Inflammatory macrophage (primary cell): ENCODE results near the gene MTMR6.

ENCODE experiments used
- DNase-seq, 2 donors: peaks; one replicate each; pipeline ENCODE4 v3.0.0-alpha.2; 2020 to 2022
- total RNA-seq, 18 experiments: gene quantifications; one replicate each; lab custom pipeline; 2026; ENCODE audit warnings: mixed read lengths in 6 of 18, inconsistent platforms in 2 of 18; lab: John Stamatoyannopoulos, UW

MTMR6 gene
- total RNA-seq = 95.1 to 302 (median 166) reads per million in 18 experiments

DNA sequence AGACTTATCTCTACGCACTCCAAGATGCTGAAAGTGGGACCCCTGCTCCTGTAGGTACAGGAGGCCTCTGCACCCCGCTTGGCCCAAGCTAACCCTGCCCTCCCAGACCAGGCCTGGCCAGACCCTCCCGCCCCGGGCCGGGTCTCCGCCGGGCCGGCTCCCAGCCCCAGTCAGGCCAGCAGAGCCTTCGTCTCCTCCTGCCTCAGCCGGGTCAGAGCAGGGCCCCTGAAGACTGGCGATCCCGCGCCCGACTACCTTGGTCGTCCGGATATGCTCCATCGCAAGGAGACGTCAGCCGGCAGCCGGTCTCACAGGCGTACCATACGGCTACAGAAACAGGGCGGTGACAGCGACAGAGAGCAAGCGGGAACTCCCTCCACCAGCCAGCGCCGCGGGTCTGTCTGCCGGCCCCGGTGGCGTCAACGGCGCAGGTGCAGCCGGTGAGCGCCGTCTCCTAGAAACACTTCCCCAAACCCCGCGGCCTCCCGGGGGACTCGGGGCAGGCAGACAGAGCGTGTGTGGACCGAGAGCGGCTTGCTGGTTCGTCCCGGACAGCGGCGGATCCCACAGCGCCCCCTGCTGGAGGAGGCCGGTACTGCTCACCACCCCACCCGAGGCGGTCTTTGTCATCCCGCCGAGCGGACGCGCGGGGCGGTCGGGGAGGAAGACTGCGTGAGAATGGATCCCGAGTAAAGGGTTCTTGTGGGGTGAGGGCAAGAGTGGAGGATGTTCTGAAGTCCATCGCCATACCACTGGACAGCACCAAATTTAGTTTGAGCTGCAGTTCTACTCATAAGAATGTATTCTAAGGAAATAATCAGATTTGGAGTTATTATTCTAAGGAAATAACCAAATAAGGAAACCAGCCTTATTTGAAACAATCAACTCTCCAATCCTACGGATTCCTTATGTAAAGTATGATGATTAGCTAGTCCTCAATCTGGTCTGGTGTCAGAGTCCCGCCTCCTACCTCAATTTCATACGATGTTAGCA, at the start of gene MTMR6:
Gene MTMR6 (minus strand): TSS at position 520 of the 993 bp plus-strand sequence. CDS start 241 bp downstream, at position 279.
- DNase-seq = peak; percentile 92 to 93

DNA sequence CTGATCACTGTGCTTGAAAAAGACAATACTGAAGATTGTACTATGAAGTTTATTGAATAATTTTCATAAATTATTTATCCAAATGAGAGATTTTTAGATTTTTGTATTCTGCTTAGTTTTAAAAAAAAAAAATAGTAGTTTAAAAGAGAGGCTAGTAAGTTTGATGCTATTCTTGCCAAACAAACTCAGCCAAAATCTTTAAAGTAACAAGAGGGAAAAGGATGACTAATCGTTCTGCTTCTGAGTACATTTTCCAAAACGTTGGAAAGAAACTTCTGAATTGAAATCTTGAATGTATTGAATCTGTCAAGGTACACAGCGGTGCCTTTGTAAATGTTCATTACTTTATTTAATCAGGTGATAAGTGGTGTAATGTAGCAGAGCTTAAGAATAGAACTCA, 48.6 kb upstream of the MTMR6 start:
- no peak for DNase-seq

DNA sequence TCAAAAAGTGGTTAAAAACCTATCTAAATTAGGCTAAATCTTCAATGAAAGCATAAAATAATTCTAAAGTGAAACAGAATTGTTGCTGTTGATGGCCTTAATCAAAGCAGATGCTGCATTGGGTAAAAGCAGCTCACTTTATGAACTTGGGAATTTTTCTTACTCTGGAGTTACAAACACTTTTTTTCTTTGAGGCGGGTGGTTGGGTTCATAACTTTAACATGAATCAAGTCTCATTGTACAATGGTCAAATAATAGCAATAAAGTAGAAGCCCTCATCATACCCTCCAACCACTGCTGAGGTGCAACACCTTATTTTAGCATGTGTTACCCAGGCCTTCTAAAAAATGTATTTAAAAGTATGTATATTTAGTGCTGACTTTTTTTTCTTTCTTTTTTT, 43.3 kb upstream of the MTMR6 start:
- no peak for DNase-seq

DNA sequence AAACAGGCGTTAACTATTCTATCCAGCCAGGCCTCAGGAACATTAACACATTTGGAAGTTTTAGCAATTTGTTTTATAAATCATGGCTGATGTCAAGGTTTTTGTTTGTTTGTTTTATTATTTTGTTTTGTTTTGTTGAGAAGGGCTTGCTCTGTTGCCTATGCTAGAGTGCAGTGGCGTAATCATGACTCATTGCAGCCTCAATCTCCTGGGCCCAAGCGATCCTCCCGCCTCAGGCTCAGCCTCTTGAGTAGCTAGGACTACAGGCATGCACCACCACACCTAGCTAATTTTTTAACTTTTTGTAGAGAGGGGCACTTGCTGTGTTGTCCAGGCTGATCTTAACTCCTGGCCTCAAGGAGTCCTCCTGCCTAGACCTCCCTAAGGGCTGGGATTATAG, 42.4 kb upstream of the MTMR6 start:
- DNase-seq = peak in 1 of 2 donors; percentile 14

DNA sequence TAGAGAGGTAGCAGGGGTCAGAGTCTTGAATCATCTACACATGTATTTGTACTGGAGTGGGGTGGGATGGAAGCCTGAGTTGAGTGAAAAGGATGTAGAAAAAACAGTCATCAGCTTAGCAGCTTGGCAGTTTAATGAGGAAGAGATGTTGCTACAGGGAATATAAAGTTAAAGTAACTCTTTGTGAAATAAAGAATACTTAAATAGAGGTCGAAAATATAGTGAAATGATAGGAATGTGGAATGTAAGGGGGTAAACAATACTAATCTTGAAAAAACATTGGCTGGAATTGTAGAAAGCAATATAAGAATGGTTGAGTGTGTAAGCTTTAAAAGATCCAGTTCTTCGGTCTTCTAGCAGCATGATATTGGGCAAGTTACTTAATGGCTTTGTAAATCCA, 36.8 kb upstream of the MTMR6 start:
- no peak for DNase-seq

DNA sequence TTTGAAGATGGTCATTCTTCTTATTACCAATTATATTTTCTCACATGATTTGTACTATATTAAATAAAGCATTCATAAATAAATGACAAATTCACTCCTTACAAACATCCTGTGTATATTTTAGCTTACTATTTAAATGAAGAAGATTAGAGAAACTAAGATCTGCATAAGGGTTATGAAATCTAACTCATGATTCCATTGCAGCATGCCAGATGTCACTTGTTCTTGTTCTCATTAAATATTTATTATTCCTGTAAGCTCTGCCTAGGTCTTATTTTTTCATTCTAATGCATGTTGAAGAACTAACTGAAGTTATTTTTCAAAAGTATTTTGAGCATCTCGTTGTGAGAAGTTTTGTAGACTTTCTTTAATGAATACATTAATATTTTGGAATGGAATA, 32.5 kb upstream of the MTMR6 start:
- DNase-seq = peak; percentile 51 to 74

DNA sequence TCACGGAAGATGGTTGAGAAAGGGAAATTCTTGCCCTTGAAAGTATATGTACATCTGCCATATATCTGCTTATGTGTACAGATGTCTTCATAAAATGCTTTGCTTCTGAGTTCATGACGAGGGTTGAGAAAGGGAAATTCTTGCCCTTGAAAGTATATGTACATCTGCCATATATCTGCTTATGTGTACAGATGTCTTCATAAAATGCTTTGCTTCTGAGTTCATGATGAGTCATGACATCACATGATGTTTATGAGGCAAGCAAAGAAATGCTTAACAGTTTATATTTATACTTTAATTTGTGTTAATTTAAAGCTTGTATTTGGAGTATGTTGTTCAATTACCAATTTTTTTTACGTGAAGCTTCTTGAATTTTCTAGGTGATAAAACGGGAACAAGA, 31.7 kb upstream of the MTMR6 start:
- peak; percentile 47 to 64 for DNase-seq

DNA sequence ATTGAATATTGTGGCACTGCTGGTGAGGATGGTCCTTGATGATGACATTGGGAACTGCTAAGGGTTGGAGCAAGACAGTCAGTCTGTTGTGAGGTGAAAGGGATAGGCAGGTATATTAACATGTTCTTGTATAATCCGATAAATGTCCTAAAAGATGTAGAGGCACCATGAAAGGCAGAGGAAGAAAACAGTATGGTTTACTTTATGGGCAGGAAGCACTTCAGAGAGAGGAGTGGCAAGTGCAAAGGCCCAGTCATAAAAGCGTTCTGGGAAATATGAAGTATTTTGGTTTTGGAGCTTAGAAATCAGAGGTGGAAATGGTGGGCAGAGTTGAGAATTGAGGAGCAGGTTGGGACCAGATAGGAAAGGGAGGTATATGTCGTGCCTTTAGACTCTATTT, 23.6 kb upstream of the MTMR6 start:
- DNase-seq = no peak

DNA sequence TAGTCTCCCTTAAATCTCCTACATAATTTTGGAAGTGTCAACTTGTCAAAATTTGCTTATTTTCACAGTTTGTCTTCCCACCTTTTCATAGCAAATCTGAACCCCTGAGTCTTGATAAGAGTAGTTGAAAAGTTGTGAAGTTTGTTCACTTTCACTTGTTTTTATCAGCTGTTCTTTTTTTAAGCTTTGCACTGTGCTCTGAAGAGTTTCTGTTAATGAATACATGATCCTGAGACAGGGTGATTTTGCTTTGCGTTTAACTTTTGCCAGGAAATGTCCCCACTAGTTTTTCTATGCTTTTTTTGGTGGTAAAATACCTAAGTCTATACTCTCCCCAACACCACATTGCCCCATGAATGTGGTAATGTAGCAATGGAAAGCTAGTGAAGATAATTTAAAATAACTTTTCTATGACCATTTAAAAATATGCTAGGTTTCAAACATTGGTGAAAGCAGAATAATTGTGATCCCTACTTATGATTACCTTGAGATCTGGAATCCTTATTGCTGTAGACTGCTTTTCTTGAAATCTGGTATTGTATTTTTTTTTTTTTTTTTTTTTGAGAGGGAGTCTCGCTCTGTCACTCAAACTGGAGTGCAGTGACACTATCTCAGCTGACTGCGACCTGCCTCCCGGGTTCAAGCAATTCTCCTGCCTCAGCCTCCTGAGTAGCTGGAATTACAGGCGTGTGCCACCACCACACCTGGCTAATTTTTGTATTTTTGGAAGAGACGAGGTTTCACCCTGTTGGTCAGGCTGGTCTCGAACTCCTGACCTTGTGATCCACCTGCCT, 19.6 kb upstream of the MTMR6 start:
- no peak for DNase-seq

DNA sequence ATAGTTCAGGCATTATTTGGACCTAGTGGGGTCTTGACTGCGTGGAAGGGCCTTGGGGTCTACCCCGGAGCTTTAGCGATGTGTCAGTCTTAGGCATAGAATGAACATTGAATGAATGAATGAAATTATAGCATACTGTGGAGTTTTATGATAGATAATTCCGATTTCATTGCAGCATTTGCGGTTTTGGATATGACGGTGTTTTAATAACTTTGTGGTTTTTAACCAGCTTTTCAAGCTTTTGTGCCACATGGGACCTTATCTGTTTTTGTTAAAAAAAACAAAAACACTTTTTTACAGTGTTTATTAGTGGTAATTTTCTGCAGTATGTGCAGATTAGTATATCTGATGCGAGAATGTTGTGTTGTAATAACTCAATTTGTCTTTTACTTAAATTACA, 14.8 kb upstream of the MTMR6 start:
- no peak for DNase-seq

DNA sequence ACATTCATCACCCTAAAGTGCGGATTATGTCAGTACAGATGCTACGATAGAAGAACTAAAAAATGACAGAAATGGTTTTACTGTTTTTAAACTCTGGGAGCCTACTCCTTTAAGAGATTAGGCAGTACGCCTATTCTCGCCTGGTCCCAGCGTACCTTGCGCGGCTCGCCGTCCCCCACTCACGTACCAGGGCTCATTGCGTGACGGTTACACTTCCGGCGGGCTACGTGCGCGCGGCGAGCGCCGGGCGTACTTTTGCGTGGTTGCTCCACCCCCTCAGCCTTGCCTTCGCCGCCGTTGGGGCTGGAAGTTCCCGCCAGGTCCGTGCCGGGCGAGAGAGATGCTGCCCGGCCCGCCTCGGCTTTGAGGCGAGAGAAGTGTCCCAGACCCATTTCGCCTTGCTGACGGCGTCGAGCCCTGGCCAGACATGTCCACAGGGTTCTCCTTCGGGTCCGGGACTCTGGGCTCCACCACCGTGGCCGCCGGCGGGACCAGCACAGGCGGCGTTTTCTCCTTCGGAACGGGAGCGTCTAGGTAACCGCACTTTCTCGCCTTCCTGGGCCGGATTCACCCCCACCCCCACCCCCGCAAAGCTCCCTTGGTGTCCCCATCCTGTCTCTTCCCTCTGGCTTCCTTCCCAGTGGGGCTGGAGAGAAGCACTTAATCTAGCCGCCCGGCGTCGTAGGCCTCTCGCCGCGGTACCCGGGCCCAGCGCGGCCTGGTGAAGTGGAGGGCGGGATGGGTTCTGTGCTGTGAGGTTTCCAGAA, 14.2 kb upstream of the MTMR6 start, which contains the start of gene NUP58:
Gene NUP58 (plus strand): TSS at position 279 of the 767 bp plus-strand sequence. CDS start 149 bp downstream, at position 428.
- peak; percentile 95 to 96 for DNase-seq

DNA sequence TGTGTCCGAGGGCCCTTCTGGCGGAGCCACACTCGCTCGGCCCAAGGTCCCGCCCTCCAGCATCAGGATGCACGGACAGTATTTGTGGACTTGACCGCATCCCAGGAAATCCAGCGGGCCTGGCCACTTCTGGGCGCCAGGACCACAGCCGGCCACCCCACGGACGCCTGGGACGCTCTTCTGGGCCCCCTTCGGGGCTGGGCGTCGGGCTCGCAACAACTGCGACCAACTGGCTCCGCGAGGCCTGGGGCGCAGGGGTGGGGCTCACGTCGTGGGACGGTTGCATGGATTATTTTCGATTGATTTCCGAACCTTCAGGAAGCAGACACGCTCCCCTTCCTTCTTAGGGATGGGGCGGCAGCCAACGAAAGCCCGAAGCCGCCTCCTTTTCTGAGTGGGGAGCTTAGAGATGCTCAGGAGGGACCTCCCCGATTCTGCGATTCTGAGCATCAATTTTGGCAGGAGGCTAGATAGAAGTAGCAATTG, 13.6 kb upstream of the MTMR6 start:
- DNase-seq = no peak

DNA sequence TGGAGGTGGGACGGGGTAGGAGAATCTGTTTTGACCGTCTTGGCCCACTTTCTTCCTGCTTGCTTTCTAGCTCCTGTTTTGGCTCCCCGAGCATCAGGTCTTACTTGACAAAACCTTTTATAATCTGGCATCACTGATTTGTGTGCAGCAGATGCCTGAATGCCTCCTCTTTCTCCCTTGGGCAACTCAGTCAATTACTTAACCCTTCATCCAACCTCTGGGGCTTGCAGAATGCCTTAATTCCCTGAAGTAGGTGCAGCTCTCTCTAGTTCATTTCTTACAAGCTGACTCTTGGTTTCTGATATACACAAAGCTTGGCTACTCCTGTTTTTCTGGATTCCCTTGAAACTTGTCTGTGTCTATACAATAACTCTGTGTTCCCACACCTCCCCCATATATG, 8.4 kb upstream of the MTMR6 start:
- DNase-seq = no peak

DNA sequence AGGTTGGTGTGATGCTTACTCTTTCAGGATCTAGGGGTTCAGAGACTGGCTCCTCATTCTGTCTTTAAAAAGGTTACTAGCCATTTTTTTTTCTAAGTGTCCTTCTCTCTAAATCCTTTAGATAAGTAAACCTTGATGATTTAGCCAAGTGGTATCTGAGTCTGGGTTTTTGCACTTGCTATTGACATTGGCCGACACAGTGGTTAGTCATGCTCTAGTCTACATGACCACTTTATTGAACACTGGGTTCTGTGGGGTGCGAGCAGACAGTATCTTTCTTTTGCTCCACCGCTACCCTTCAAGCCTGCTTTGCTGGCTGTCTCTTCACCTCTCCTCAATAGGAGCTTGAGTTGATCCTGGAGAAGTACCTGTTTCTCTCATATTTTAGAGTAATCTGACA, 7.9 kb upstream of the MTMR6 start:
- DNase-seq = no peak

DNA sequence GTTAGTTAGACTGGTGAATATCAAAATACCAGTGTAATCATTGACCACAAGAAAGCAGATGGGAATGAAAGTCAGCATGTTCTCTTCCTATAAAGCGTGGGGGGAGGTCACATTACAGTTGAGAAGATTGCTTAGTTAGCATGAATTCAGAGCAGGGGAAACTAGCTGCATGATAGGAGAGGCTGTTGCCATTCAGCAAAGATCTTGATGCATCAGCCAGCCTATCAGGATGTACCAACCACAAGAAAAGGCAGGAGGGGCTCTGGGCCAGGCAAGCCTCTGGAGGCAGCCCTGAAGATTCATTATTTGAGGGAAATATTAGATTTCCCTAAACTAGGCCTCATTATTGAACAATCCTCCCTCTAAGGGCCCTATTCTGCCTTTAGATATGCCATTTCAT, 5.0 kb upstream of the MTMR6 start:
- peak; percentile 66 to 81 for DNase-seq

DNA sequence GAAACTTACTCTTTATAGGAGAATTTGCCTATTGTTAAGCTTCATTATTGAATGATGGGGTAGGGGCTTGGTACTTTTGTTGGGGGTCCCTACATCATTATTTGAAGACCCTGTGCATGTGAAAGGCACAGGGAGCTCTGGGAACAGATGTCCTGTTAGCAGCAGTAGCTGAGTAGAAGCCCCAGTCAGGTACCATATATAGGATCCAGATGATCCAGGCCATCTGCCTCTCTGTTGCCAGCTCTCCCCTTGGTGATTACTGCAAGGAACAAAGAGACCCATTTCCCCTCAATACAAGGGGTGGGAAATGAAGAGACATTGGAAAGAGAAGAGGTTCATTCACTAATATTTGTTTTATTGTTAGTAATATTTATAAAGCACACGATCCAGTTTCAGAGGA, 4.4 kb upstream of the MTMR6 start:
- DNase-seq = no peak

DNA sequence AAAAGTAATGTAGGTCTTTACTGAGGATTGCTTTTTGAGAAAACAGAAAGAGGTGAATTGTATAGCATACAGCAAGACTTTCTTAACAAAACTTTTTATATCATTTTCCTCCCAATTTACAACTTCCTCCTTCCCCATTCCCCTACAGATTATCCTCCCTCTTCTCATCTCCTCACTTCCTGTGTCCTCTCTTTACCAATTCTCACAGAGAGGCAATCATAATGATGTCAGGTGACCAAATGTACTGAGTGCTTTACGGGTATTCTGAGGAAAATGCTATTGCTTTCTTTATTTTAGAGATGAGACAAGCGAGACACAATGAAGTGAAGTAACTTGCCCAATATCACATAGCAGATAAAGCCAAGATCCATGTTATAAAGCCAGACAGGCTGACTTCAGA, 1.7 kb upstream of the MTMR6 start:
- peak; percentile 23 to 68 for DNase-seq

DNA sequence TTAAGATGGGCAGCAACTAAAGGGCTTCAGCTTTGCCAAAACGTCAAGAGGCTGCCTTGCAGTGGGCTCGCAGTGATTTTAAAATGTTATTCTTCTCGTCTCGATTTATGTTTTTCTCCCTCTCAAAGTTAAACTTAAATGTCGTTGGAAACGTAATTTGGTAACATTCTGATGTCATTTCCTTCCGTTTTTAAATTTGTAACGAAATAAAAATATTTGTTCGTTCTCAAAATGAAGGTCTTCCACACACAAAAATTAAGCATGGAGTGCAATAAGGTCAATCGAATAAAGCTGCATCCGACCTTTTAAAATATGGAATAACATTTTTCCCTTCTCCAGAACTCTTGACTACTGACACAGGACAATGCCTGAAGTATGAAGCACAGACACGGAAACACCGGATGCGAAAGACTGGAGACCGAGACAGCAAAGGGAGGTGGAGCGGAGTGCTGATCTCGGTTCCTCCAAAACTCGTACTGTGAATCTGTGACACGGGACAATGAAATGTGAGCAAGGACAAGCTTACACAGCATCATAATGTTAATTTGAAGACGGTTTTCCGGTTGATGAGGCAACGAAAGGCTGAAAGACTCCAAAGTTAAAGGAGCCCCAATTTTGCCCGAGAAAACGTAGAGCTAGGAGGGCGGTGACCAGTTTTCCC, 850 bp downstream of the MTMR6 start:
- DNase-seq = peak; percentile 63 to 75

DNA sequence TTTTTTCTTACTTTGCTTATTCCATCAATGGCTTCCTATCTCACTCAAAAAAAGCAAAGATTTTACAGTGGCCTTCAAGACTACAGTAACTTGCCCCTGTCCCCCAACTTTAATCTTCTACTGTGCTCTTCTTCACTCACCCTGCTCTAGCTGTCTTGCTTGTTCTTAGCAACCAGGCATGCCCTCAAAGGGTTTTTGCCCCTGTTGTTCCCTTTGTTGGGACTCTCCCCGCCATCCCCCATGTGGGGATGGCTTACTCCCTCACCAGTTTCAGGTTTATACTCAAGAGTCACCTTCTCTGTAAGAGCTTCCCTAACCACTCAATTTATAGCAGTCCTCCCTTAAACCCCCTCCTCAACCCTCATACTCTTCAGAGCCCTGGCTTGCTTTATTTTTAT, 5.4 kb downstream of the MTMR6 start:
- DNase-seq = no peak

DNA sequence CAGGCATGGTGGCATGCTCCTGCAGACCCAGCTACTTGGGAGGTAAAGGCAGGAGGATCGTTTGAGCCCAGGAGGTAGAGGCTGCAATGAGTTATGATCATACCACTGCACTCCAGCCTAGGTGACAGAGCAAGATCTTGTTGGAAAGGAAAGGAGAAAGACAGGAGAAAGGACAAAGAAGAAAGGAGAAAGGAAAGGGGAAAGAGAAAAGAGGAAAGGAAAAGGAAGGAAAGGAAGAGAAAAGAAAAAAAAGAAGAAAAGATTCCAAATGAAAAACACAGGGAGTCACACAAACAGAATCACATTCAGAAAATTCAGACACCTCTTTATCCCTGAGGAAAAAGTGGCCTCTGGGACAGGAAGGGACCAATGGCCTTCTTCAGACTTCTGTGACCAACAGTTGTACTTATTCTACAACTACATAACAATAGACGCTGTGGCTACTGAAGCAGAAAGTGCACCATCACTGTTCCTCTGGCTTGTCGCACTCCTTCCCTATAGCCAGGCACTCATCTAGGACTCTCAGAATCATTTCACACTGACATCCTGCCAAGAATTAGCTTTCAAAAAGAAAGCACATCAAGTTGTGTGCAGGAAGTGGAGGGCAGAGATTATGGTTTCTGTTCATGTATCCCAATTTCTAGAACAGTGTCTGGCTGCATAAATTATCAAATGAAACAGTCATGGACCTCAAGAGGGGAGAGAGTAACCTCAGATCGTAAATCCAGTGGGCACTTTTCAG, 5.9 kb downstream of the MTMR6 start:
- DNase-seq = peak; percentile 13 to 32

DNA sequence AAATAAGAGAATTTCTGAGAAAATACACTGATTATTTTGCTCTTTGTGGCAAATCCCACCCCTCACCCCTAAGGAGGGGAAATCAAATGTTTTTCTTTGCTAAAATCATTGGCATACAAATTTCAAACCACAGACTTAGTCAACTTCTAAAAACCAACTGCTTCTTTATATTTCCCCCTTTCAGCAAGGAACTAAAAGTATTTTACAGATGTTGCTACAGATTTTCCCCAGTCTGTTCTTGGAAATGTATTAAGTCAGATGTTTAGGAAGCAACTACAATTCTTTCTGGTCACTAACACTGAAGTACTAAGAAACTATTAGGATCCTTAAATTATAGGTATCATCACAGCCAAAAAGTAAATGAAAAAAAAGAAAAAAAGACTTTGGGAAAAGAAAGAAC, 6.9 kb downstream of the MTMR6 start:
- peak; percentile 12 to 71 for DNase-seq
